Tibial nerve (tissue), 4 donors: Measurements from ENCODE around the gene SLCO3A1. TPM values are rescaled to one million over a fixed set of nuclear protein-coding genes. Genes with fewer than 3 reads are reported as not detected.
A peak's percentile ranks its signal among the peaks of the same experiment; 100 is the strongest.

ENCODE experiments used
- DNase-seq, 2 donors: peaks; one replicate each; pipeline ENCODE4 v3.0.0-alpha.2; 2019; ENCODE audit warnings: low spot score in 2 of 2
- H3K27ac ChIP-seq, 4 donors: fragments of 200-600 bp; sonication (generic) in 3 of 4; one replicate each; pipeline ENCODE4 v1.5.1; 2017 to 2019; ENCODE audit warnings: mild to moderate bottlenecking in 1 of 4
- H3K27me3 ChIP-seq, 2 donors: fragments of 200-600 bp; sonication (generic) in 1 of 2; one replicate each; pipeline versions ENCODE4 v1.5.1 to v1.6.0; 2017 to 2019
- H3K36me3 ChIP-seq, 3 donors: fragments of 200-600 bp; sonication (generic); one replicate each; pipeline ENCODE4 v1.5.1; 2018 to 2019
- H3K4me1 ChIP-seq, 4 donors: fragments of 200-600 bp; sonication (generic) in 3 of 4; one replicate each; pipeline ENCODE4 v1.5.1; 2017 to 2019
- H3K4me3 ChIP-seq, 4 donors: fragments of 200-600 bp; sonication (generic) in 3 of 4; one replicate each; pipeline ENCODE4 v1.5.1; 2017 to 2019; ENCODE audit warnings: mild to moderate bottlenecking in 1 of 4, moderate library complexity in 1 of 4
- H3K9me3 ChIP-seq, 4 donors: fragments of 200-600 bp; sonication (generic) in 3 of 4; one replicate each; pipeline ENCODE4 v1.5.1; 2017 to 2019
- EP300 ChIP-seq, 2 donors: sonication (generic); formaldehyde crosslinking; IDR thresholded peaks; one replicate each; pipeline ENCODE4 v1.6.1; 2017; ENCODE audit warnings: antibody characterized with exemption in 2 of 2, mild to moderate bottlenecking in 1 of 2
- POLR2A ChIP-seq, 2 donors: fragments of 450-650 bp; IDR thresholded peaks; one replicate each; pipeline ENCODE4 v1.6.1; 2017; ENCODE audit warnings: antibody characterized with exemption in 2 of 2, mild to moderate bottlenecking in 2 of 2, moderate library complexity in 2 of 2
- WGBS, 2 donors: methylation state at CpG; one replicate each; pipeline ENCODE4 v1.1.5; 2018; 5-methylcytosine and 5-hydroxymethylcytosine counted together
- total RNA-seq, 4 donors: library from RNA; depleted of rRNA; stranded (reverse); fragments of >200 nt; gene quantifications; one replicate each; pipeline ENCODE4 v1.1.0, GENCODE V29; 2016
- TF ChIP-seq, protein P1 (sequence below), 5 experiments: fragments of 200-600 bp in 3 of 5; fragments of 450-650 bp in 2 of 5; sonication (generic) in 3 of 5; IDR thresholded peaks; one replicate each; pipeline ENCODE4 v1.5.1; 2016 to 2019; ENCODE audit warnings: antibody characterized with exemption in 5 of 5, mild to moderate bottlenecking in 3 of 5, moderate library complexity in 2 of 5

SLCO3A1 gene
- total RNA-seq, 4 donors from 2014 or later = 13.8 to 20.2 (median 14.3) TPM

DNA sequence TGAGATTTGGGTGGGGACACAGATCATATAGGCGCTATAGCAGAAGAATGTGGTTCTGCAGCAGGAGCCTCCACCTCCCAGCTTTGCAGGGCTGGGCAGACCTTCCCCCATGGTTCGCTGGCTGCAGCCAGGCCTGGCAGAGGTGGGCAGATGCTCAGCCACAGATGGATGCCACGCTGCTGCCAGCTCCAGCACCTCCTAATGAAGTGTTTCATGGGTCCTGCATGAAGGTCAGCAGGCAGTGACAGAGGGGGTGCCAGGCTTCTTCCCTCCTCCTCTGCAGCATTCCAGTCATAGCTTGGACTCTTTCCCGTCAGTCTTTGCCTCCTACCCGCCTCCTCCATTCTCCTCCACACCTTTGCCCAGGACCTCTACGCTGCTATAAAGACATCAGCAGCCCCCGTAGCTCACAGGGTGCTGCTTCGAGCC is 85.9 kb downstream of the SLCO3A1 start:
- TF ChIP-seq, protein P1, sequence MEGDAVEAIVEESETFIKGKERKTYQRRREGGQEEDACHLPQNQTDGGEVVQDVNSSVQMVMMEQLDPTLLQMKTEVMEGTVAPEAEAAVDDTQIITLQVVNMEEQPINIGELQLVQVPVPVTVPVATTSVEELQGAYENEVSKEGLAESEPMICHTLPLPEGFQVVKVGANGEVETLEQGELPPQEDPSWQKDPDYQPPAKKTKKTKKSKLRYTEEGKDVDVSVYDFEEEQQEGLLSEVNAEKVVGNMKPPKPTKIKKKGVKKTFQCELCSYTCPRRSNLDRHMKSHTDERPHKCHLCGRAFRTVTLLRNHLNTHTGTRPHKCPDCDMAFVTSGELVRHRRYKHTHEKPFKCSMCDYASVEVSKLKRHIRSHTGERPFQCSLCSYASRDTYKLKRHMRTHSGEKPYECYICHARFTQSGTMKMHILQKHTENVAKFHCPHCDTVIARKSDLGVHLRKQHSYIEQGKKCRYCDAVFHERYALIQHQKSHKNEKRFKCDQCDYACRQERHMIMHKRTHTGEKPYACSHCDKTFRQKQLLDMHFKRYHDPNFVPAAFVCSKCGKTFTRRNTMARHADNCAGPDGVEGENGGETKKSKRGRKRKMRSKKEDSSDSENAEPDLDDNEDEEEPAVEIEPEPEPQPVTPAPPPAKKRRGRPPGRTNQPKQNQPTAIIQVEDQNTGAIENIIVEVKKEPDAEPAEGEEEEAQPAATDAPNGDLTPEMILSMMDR (IDR thresholded peaks at IDR 0.05) = no peak
- TF ChIP-seq EP300 (IDR thresholded peaks at IDR 0.05) (no peak), POLR2A (IDR thresholded peaks at IDR 0.05) (no peak)
- H3K27ac ChIP-seq = no peak overlapping the region
- WGBS, 2 donors = 74 to 85% methylated on average over 8 of the region's 8 CpGs
- H3K27me3 ChIP-seq = no peaks in the 10 kb centered on the region
- no peaks in the 10 kb centered on the region for H3K9me3 ChIP-seq
- H3K36me3 ChIP-seq = no peaks in the 10 kb centered on the region
- peaks cover 0 to 61% (median 22%) of the 10 kb centered on the region in 4 donors for H3K4me1 ChIP-seq
- H3K4me3 ChIP-seq = no peak overlapping the region
- DNase-seq = no peak

DNA sequence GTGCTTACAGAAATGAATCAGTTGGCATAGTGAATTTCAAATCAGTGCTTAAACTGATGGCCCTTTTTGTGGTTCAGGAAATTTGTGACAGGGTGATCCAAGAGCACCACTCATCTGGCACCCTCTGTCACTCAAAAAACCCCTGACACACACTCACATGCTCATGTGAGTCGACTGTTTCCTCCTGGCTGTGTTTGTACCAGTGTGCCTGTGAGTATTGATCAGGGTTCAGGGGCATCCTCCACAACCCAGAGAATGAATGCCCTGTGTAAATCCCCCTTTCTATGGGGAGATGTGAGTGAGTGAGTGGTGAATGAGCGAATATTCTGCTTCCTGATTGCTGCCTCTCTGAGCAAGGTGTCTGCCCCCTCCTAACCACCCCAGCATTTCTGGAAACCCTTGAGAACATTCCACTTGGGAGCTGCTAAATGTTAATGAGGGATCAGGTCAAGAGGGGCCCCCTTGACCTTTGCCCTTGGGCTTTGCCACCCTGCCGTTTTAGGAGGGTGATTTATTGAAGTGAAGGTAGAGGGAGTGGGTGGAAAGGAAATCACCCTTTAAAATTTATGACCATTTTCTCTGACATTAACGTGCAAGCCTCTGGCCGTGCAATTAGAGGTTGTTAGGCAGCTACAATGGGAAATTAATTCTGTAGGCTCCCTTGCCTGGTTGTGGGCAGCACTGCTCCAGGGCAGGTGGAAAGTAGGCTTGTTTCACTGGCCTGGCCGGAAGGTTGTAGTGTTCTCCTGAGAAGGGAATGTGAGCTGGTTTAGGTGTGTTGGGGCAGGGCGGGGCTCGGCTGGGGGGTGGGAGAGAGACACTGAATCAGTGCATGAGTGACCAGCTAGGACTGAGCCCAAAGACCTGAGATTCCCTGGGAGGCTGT is 87.2 kb downstream of the SLCO3A1 start:
- DNase-seq = no peak
- H3K4me3 ChIP-seq = no peak overlapping the region
- H3K27me3 ChIP-seq = no peaks in the 10 kb centered on the region
- TF ChIP-seq POLR2A (IDR thresholded peaks at IDR 0.05) (no peak), EP300 (IDR thresholded peaks at IDR 0.05) (no peak)
- TF ChIP-seq, protein P1 (IDR thresholded peaks at IDR 0.05) = no peak
- no peaks in the 10 kb centered on the region for H3K9me3 ChIP-seq
- peak overlapping the region in 2 of 4 donors; percentile 8 to 57 for H3K27ac ChIP-seq
- H3K4me1 ChIP-seq = peaks cover 0 to 65% (median 24%) of the 10 kb centered on the region in 4 donors
- 63 to 66% methylated on average over 8 of the region's 8 CpGs for WGBS, 2 donors
- H3K36me3 ChIP-seq = no peaks in the 10 kb centered on the region

DNA sequence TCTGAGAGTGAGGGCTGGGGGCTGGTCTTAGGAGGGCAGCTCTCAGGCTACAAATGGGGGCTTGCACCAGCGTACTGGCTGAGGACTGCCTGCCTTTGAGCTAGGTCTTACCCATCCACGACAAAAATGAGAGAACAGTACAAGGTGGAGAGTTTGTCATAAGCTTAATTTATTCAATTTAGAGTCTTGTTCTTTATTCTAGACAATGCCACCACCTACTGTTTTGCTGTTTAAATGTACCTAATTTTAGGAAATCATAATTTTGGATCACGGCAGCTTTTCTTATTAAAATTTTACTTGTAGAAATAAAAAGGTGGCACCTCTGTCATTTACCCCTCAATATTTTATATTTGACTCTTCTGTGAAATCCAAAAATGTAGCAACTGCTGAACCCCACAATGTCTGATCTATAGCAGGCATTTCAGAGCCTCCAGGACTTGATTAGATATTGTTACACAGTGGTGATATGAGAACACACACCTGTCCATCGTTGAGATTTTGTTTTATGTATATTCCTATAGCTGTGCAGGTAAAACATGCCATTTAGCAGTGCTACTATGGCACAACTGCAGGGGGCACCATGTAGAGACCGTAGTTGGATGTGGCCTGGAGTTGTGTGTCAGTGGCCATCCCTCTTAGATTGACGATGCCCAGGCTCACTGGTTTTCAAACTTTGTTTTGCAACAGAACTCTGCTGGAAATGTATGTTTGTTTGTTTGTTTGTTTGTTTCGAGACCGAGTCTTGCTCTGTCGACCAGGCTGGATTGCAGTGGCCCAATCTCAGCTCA is 88.6 kb downstream of the SLCO3A1 start:
- peak overlapping the region in 1 of 4 donors; percentile 34 for H3K4me3 ChIP-seq
- H3K36me3 ChIP-seq = no peaks in the 10 kb centered on the region
- TF ChIP-seq EP300 (IDR thresholded peaks at IDR 0.05) = no peak
- TF ChIP-seq, protein P1 (IDR thresholded peaks at IDR 0.05) = peak in 1 of 5 experiments; percentile 5
- no peak for TF ChIP-seq POLR2A (IDR thresholded peaks at IDR 0.05)
- WGBS, 2 donors = 76 to 80% methylated on average over 9 of the region's 9 CpGs
- peaks cover 0 to 71% (median 30%) of the 10 kb centered on the region in 4 donors for H3K4me1 ChIP-seq
- peak overlapping the region in 3 of 4 donors; percentile 29 to 72 (median 64) for H3K27ac ChIP-seq
- no peak for DNase-seq
- H3K9me3 ChIP-seq = no peaks in the 10 kb centered on the region
- H3K27me3 ChIP-seq = no peaks in the 10 kb centered on the region

DNA sequence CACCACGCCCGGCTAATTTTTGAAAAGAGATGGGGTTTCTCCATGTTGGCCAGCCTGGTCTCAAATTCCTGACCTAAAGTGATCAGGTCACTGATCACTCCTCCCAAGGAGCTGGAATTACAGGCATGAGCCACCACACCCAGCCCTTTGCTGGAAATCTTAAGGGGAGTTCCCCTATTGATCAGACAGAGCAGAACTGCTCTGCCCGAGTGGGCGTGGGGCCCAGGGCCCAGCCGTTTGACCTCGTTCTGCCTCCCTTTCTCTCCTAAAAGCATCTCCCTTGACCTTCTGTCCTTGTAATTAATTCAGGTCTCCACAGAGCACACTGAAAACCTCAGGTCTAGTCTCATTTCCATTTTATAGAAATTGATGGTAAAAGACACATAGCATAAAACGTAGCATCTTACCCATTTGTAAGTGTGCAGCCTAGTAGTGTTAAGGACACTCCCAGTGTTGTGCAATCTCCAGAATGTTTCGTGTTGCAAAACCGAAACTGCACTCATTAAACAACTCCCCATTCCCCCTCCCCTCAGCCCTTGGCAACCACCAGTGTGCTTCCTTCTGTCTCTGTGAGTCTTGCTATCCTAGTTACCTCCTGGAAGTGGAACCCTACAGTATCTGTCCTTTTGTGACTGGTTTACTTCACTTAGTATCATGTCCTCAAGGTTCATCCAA is 89.3 kb downstream of the SLCO3A1 start:
- Histone ChIP-seq H3K27ac (peak overlapping the region; percentile 26 to 72 (median 46)), H3K27me3 (no peaks in the 10 kb centered on the region), H3K9me3 (no peaks in the 10 kb centered on the region), H3K4me3 (peak overlapping the region in 1 of 4 donors; percentile 34), H3K36me3 (no peaks in the 10 kb centered on the region), H3K4me1 (peaks cover 0 to 79% (median 37%) of the 10 kb centered on the region in 4 donors)
- 24 to 29% methylated on average over 9 of the region's 9 CpGs for WGBS, 2 donors
- peak; percentile 81 to 89 for TF ChIP-seq EP300 (IDR thresholded peaks at IDR 0.05)
- TF ChIP-seq, protein P1 (IDR thresholded peaks at IDR 0.05) = peak in 1 of 5 experiments; percentile 10
- no peak for TF ChIP-seq POLR2A (IDR thresholded peaks at IDR 0.05)
- peak; percentile 70 to 95 for DNase-seq
